ENCODE data around the gene NODAL.

NODAL gene

DNA sequence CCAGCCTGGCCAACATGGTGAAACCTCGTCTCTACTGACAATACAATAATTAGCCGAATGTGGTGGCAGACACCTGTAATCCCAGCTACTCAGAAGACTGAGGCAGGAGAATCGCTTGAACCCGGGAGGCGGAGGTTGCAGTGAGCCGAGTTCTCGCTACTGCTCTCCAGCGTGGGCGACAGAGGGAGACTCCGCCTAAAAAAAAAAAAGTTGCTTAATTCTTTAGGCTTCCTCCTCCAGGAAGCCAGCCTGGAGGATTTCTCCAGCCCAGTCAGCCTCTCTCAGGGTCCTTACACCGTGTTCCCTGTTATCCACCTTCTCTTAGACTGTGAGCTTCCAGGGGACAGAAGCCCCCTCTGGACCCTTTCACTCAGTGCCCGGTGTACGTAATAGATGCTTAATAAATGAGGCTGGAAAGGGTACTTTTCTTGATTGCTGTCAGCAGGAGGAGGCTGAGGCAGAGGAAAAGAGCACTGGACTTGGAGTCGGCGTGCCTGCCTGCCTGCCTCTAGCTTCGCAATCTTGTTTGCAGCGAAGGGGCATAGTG is 16.4 kb upstream of the NODAL start:
- Mint-ChIP-seq H3K4me3 (no peak overlapping the region), H3K27me3 (peaks cover 47% of the 10 kb centered on the region)

DNA sequence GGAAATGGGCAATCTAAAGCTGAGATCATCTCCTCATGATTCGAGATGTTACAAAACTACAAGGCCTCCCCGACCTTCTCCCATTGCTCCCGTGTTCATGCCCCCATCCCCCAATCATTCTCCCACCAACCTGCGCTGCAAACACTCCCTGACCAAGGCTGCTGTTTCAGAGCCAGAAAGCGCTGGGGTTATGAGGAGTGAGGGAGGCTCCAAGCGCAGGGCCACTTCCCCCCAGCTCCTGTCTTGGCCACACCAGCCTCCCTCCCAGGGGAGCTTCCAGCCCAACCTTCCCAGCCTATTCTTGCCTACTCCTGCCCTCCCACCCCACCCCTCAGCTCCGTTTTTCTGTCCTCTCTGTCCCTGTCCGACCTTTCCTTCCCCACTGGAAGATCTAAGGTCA is 14.7 kb upstream of the NODAL start:
- Mint-ChIP-seq H3K4me1 (peaks cover 7% of the 10 kb centered on the region), H3K36me3 (ENCODE audit: low read depth) (no peaks in the 10 kb centered on the region), H3K4me3 (no peak overlapping the region), H3K27ac (no peak overlapping the region), H3K27me3 (peaks cover 45% of the 10 kb centered on the region), H3K9me3 (no peaks in the 10 kb centered on the region)
- DNase-seq (no peak), ATAC-seq (no peak)

More for the DNA sequence above, 16.4 kb upstream of the NODAL start:
- Mint-ChIP-seq H3K4me1 (peaks cover 7% of the 10 kb centered on the region), H3K36me3 (ENCODE audit: low read depth) (no peaks in the 10 kb centered on the region), H3K9me3 (no peaks in the 10 kb centered on the region), H3K27ac (no peak overlapping the region)
- DNase-seq (no peak), ATAC-seq (no peak)

DNA sequence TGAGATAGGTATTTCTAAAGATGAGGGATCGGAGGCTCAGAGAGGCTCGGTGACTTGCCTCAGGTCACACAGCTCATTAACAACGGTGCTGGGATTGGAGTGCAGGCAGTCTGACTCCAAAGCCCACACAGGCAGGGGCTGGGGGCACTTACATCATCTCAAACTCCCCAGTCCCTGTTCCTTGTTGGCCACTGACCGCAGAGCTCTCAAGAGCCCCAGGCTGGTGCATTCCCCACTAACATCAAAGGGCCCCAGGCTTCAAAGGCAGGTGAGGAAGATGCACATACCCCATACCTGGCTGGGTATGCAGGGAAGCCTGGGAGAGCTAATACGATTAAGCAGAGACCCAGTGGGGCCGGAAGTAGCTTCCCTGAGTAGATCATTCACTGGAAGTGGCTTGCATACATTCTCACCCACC is 13.7 kb upstream of the NODAL start:
- H3K27me3 Mint-ChIP-seq = peaks cover 41% of the 10 kb centered on the region
- ATAC-seq (no peak), DNase-seq (no peak)
- no peak overlapping the region for H3K27ac Mint-ChIP-seq
- peaks cover 7% of the 10 kb centered on the region for H3K4me1 Mint-ChIP-seq
- H3K36me3 Mint-ChIP-seq (ENCODE audit: low read depth) = no peaks in the 10 kb centered on the region
- H3K4me3 Mint-ChIP-seq = no peak overlapping the region
- no peaks in the 10 kb centered on the region for H3K9me3 Mint-ChIP-seq

DNA sequence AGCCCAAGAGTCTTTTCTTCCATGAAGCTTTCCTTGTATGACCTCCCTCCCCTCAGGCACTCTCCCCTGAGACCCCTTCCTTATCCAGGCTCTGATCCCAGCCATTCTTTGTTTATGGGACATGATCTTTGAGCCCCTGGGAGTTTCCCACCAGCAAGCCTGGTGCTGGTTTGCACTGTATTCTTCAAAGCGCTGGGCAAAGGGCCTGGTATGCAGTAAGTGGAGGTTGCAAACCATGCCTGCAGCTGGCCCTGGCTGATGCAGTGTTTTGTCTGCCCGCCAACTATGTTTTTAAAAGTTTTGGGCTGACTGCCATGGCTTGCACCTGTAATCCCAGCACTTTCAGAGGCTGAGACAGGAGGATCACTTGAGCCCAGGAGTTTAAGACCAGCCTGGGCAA is 6.8 kb upstream of the NODAL start:
- H3K27ac Mint-ChIP-seq = no peak overlapping the region
- no peak overlapping the region for H3K4me3 Mint-ChIP-seq
- H3K36me3 Mint-ChIP-seq (ENCODE audit: low read depth) = no peaks in the 10 kb centered on the region
- no peak for ATAC-seq
- DNase-seq = no peak
- H3K4me1 Mint-ChIP-seq = no peaks in the 10 kb centered on the region
- H3K9me3 Mint-ChIP-seq = no peaks in the 10 kb centered on the region
- H3K27me3 Mint-ChIP-seq = peaks cover 8% of the 10 kb centered on the region

DNA sequence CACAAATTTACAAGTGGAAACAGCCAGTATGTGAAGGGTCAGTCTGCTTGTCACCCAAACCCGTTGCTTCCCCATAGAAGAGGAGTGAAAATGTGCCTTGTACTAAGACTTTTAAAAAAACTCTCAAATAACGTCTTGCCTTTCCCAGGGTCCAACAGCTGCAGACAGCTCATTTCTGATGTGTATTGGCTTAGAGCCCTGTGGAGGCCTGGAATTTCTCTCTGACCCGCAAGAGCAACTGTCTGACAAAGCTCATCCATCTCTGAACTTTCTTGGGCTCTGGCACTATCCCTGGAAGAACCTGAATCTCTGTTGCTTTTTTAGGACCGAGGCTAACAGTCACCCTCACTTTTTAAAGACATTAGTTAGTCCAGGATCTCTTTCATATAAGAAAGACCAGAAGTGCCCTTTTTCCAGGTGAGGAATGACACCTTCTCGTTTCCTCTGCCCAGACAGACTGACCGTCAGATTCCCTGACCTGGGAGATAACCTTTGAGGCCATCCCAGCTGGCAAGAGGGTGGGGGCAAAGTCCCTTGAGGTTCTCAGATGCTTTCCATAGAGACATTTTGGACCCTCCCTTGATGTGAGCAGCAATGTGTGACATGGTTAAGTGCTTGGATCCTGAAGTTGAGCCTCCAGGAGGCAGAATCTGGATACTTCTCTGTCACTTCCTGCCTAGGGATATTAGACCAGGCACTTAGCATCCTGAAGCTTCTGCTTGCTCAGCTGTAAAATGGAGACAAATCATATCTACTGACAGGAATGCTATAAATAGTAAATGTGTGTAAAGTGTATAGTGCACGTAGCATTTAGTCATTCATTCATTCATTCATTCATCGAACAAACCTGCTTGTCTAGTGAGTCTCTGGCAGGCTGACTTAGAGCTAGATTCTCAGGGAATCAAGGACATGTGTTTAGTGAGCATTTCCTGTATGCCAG is 4.5 kb upstream of the NODAL start:
- ATAC-seq (no peak), DNase-seq (no peak)
- Mint-ChIP-seq H3K4me3 (no peak overlapping the region), H3K36me3 (ENCODE audit: low read depth) (no peaks in the 10 kb centered on the region), H3K9me3 (no peaks in the 10 kb centered on the region), H3K27me3 (peaks cover 24% of the 10 kb centered on the region), H3K4me1 (peaks cover 5% of the 10 kb centered on the region), H3K27ac (no peak overlapping the region)

DNA sequence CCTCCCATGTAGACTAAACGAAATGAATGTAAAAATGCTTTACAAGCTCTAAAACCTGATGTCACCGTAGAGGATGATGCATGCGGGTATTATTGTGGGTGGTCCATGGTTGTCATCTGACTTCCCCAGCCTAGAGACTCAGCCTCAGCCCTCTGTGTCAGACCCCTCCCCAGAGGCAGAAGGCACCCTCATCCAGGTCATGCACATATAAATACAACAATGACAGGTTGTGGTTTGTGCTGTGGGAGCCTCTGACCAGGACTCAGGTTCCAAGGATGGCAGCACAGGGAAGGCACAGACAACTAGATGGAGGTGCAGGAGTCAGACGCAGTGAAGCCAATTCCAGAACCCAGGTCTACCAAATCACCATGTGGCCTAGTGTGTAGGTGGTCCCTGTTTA is 3.3 kb upstream of the NODAL start:
- Mint-ChIP-seq H3K36me3 (ENCODE audit: low read depth) (no peaks in the 10 kb centered on the region), H3K4me1 (peaks cover 12% of the 10 kb centered on the region), H3K9me3 (no peaks in the 10 kb centered on the region), H3K4me3 (no peak overlapping the region), H3K27ac (no peak overlapping the region), H3K27me3 (peaks cover 33% of the 10 kb centered on the region)
- DNase-seq (no peak), ATAC-seq (no peak)

DNA sequence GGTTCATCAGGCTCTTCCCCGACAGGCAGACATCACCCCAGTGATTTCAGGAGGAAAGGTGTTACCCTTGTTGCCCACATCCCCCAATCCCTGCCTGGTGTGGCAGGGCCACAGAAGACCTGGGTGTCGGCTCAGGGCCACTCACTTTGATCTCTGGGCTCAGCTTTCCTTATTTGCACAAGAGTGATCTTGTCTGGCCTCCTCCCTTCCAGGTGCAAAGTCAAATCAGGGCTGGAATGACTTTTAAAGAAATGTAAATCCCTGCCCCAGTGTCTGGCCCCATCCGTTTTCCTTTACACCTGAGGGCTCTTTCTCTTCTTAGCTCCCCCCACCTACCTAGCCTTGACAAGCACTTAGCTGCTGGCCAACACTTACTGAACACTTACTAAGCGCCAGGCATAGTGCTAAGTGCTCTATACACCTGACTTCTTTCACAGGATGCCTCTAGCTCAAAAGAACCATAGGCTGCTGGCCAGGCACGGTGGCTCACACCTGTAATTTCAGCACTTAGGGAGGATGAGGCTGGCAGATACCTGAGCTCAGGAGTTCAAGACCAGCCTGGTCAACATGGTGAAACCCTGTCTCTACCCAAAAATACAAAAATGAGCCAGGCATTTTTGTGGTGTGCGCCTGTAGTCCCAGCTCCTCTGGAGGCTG is 979 bp upstream of the NODAL start:
- DNase-seq (no peak), ATAC-seq (no peak)
- no peaks in the 10 kb centered on the region for H3K36me3 Mint-ChIP-seq (ENCODE audit: low read depth)
- H3K27me3 Mint-ChIP-seq = peaks cover 48% of the 10 kb centered on the region
- H3K9me3 Mint-ChIP-seq = no peaks in the 10 kb centered on the region
- no peak overlapping the region for H3K4me3 Mint-ChIP-seq
- no peak overlapping the region for H3K27ac Mint-ChIP-seq
- H3K4me1 Mint-ChIP-seq = peaks cover 14% of the 10 kb centered on the region

DNA sequence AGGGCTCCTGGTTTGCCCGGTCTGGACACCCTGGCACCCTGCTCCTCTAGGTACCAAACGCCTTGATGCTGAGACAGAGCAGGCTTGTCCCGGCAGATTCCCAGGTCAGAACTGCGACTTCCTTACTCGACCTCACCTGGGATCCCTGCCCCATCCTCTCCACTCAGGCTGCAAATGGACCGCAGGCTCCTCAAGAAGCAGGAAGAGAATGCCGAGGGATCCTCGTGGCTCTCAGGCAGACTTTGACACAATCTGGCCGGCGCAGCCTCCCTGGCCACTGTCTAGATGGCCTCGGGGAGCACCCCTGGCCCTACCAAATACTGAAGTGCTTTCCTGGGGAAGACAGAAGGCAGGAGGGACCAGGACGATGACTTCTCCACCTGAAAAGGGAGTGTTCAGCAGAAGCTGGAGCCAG is 421 bp upstream of the NODAL start:
- no peak overlapping the region for H3K27ac Mint-ChIP-seq
- H3K4me3 Mint-ChIP-seq = no peak overlapping the region
- ATAC-seq = no peak
- peaks cover 14% of the 10 kb centered on the region for H3K4me1 Mint-ChIP-seq
- no peaks in the 10 kb centered on the region for H3K9me3 Mint-ChIP-seq
- no peaks in the 10 kb centered on the region for H3K36me3 Mint-ChIP-seq (ENCODE audit: low read depth)
- DNase-seq = no peak
- H3K27me3 Mint-ChIP-seq = peaks cover 48% of the 10 kb centered on the region

DNA sequence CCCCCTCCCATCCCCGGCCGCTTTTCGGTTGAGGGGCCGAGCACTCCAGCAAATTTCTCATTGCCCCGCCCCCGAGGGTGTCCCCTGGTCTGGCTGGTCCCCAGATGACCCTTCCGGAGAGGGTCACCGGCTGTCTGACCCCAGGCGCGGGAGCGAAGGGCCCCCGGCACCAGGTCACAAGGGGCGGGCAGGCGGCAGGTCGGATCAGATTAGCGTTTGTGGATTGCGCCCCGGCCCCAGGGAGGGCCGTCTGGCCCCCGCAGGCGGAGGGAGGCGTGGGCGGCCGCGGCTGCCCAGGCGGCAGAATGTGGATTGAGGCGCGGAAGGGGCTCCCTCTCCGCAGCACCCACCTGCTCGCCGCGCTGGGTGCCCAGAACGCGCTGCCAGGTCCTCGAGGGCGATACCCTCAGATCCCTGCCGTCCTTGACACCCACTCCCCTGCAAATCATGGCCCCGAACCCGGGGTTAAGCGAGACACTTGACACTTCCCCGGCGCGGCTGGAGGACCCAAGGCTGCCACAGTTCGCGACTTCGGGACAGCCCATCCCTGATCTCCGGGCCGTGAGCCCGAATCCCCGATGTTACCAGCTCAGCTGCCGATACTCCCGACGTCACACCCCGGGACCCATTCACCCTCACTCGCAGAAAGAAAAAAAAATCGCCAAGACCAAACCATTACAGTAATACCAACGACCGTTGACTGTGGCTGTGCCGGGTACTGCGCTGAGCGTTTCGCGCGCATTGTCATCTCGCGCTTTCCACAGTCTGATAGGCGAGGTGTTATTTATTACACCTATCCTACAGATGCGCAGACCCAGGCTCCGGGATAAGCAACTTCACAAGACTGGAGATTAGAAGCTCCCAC is 953 bp downstream of the NODAL start:
- DNase-seq (no peak), ATAC-seq (no peak)
- no peaks in the 10 kb centered on the region for H3K9me3 Mint-ChIP-seq
- H3K36me3 Mint-ChIP-seq (ENCODE audit: low read depth) = no peaks in the 10 kb centered on the region
- peaks cover 48% of the 10 kb centered on the region for H3K27me3 Mint-ChIP-seq
- no peak overlapping the region for H3K27ac Mint-ChIP-seq
- peaks cover 14% of the 10 kb centered on the region for H3K4me1 Mint-ChIP-seq
- peak overlapping the region; percentile 64 for H3K4me3 Mint-ChIP-seq

DNA sequence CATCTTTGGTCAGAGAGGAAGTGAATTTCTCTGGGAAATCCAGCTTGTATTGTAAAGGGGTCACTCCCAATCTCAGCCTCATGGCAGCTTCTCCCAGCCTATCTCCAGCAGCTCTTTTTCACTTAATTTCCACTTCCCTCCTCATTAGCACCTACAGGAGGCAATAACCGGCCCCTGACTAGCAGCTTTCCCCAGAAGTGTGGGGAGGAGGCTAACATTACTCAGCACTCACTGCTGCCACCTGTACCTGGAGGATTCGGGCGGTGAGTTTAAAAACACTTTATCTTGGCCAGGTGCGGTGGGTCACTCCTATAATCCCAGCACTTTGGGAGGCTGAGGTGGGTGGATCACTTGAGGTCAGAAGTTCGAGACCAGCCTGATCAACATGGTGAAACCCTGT is 3.8 kb downstream of the NODAL start:
- Mint-ChIP-seq H3K27me3 (peaks cover 39% of the 10 kb centered on the region), H3K27ac (no peak overlapping the region)

DNA sequence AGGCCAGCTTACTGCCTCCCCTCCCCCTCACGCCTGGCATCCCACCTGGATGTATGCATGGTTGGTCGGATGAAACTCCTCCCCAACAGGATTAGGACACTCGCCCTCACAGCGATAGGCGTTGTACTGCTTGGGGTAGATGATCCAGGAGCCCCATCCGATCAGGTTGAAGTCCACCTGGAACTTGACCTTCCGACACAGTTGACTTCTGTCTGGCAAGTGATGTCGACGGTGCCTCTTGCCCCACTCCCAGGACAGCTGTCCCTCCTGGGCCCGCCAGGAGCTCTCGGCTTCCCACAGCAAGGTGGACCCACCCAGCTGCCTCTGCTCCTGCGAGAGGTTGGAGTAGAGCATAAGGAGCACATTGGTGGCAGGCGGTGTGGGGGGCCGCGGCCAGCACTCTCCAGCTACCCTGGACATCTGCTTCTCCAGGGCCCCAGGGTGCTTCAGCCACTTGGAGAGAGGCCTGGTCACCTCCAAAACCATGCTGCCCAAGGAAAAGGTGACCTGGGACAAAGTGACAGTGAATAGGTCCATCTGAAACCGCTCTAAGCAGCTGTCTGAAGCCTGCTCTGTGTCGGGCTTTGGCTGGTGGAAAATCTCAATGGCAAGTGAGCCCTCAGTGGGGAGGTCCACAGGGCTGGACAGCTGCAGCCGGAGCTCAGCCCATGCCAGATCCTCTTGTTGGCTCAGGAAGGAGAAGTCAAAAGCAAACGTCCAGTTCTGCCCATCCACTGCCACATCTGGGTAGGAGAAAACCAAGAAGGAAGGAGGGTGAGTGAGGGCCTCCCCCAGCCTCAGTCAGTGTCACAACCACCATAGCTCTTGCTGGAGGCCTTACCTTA is 6.0 kb downstream of the NODAL start:
- no peak overlapping the region for H3K27ac Mint-ChIP-seq
- ATAC-seq = no peak
- peaks cover 18% of the 10 kb centered on the region for H3K4me1 Mint-ChIP-seq

More for the DNA sequence above, 3.8 kb downstream of the NODAL start:
- no peaks in the 10 kb centered on the region for H3K9me3 Mint-ChIP-seq
- no peaks in the 10 kb centered on the region for H3K36me3 Mint-ChIP-seq (ENCODE audit: low read depth)
- DNase-seq (no peak), ATAC-seq (no peak)
- H3K4me1 Mint-ChIP-seq = peaks cover 19% of the 10 kb centered on the region
- no peak overlapping the region for H3K4me3 Mint-ChIP-seq

DNA sequence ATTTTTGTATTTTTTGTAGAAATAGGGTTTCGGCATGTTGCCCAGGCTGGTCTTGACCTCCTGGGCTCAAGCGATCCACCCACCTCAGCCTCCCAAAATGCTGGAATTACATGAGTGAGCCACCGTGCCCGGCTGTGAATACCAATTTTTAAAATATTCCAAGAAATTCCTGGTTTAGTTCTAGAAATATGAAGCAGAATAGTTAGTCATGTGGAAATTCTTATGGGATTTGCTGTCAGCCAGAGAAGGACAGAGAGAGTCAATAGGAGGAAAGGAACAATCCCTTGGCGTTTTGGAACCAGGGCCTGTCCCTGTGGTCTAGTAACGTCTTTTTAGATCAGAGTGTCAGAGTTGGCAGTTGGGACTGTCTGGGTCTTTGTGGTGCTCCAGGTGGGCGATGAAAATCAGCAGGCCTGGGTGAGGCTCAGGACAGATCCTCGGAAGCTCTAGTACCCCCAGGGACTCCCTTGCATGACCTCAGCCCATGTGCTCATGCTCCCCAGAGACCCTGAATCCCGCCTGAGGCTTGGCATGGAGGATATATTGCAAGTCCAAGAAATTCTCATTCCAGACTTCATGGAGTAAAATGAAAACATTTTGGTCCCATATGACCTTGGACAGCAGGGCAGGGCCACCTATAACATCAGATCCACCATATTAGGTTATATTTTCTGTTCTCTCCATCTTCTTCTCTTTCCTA is 7.8 kb downstream of the NODAL start:
- DNase-seq (no peak), ATAC-seq (no peak)
- Mint-ChIP-seq H3K27me3 (peaks cover 6% of the 10 kb centered on the region), H3K9me3 (no peaks in the 10 kb centered on the region), H3K36me3 (ENCODE audit: low read depth) (peaks cover 4% of the 10 kb centered on the region), H3K4me3 (no peak overlapping the region), H3K27ac (no peak overlapping the region), H3K4me1 (peaks cover 13% of the 10 kb centered on the region)

More for the DNA sequence above, 6.0 kb downstream of the NODAL start:
- no peak for DNase-seq
- Mint-ChIP-seq H3K27me3 (peaks cover 20% of the 10 kb centered on the region), H3K9me3 (no peaks in the 10 kb centered on the region), H3K36me3 (ENCODE audit: low read depth) (peaks cover 2% of the 10 kb centered on the region), H3K4me3 (no peak overlapping the region)

DNA sequence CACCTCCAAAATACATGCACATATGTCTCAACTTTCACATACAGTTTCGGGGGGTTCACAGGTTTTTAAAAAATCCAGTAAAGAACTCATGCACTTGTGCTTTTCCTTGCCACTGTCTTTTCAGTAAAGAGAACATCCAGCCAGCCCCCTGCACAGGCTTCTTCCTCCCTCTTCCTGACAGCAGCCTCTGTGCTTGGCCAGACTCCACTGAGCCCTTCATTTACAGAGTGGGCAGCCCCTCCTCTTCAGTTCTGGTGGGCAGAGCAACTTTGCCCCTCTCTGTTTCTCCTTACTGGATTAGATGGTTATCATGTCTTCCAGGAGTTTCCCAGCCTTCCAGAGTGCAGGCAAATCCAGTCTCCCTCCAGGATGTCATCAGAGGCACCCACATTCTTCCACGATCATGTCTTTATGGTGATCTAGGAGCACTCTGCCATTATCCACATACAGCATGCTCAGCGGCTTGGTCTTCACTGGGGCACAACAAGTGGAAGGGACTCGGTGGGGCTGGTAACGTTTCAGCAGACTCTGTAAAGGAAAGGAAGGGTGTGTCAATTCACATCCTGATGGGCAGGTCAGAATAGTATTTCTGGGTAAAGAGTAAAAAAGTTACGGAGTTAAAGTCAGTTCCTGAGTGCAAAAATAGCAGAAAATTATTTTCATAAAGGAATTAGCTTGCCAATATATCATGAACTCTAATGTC is 8.8 kb downstream of the NODAL start:
- Mint-ChIP-seq H3K4me1 (peaks cover 13% of the 10 kb centered on the region), H3K27ac (no peak overlapping the region), H3K9me3 (no peaks in the 10 kb centered on the region), H3K27me3 (no peaks in the 10 kb centered on the region), H3K4me3 (no peak overlapping the region), H3K36me3 (ENCODE audit: low read depth) (peaks cover 7% of the 10 kb centered on the region)
- no peak for DNase-seq
- no peak for ATAC-seq
